ENCODE measurements around the gene FRS3.

GRCh38 chr6:41805830-41806774 is 26.4 kb upstream of the FRS3 start:
- no peak for TF ChIP-seq CTCF (IDR thresholded peaks at IDR 0.05)
- no peak for TF ChIP-seq POLR2A (IDR thresholded peaks at IDR 0.05)

Data from tibial nerve (tissue), 3 donors.